HG02642 (cell line): Measurements from ENCODE around the gene FAF1.

Experiments
- ATAC-seq: cut with Tn5 transposase; IDR thresholded peaks from one replicate; pipeline ENCODE4 v1.9.1; 2021; ENCODE audit warnings: mild to moderate bottlenecking; ENCODE audit not compliant: unreplicated experiment, poor library complexity

FAF1 gene

DNA sequence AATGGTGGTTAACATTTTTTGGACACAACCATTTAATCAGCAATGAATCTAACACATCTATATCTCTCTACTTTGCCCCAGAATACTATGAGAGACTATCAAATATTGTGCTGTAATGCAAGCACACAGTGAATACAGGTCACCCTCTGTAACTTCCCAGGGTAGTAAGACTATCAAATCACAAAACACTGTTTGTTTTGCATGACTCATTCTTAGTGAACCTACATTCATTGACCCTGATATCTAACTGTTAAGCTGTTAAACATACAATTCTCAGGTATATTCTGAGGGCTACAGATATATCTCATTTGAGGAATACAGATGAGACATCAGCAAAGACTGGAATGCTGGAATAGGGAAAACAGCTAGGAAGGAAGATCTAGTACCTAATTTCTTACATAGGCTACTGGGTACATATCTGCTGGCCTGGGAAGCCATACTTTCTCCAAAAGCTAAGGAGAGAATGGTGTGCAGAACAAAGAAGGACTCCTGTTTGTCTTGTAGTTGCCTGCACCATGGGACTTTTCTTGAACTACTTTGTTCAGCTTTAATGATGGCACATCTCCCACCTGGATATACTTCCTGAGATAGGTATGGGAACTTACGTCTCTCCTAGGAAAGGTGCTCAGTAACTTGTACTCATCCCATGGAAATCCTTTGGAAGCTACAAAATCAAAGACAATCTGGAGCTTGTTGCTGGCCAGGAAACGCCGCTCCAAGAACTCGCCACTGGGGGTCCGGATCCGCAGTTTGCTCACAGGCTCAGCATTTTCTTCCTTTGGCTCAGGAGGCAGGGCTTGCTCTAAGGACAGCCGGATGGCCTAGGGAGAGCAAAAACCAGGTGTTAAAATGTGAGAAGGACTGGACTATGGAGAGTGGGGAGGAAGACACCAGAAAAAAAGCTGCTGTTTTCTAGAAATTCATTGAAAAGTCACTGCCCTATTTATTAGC, 484.9 kb downstream of the FAF1 start:
- no peak for ATAC-seq

DNA sequence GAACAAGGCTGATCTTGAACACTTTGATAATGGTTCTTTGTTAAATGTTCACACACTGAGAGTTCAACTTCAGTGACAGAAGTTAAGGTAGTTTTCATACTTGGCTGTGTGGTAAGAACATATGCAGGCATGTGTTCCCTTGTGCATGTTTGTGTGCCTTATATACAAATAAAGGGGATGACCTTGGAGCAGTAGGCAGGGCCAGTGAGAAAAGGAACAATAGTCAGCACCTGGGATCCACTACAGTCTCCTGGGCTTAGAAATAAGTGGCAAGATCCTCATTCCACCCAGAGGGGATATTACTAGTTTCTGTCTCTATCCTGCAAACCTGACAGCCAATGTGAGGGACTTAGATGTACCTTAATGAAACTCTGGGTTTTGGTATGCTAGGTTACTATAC, 486.6 kb downstream of the FAF1 start:
- no peak for ATAC-seq

DNA sequence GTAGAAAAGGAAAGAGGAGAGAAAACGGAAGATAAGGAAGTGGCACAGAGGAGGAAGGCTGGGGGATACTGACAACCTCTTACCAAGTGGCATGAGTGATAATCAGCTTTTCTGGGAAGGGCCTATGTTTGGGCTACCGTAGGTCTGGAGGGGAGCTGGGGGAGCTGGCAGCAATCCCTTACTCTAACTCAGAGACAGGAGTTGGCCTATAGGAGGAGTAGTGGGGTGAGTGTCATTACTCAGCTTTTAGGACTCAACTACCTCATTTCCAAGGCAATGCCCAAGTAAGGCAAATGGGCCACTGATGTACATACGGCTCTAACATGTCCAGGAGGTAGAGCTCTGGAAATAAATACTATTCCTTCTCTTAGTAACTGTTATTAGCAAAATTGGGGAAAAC, 488.1 kb downstream of the FAF1 start:
- no peak for ATAC-seq

- ATAC-seq, result no peak
Measured at GRCh38 chr1:50462964-50463363, 497.1 kb downstream of the FAF1 start.

- ATAC-seq, result no peak
Measured at GRCh38 chr1:50458507-50458906, 501.6 kb downstream of the FAF1 start.

- ATAC-seq, result no peak
Measured at GRCh38 chr1:50454911-50455310, 505.2 kb downstream of the FAF1 start.

DNA sequence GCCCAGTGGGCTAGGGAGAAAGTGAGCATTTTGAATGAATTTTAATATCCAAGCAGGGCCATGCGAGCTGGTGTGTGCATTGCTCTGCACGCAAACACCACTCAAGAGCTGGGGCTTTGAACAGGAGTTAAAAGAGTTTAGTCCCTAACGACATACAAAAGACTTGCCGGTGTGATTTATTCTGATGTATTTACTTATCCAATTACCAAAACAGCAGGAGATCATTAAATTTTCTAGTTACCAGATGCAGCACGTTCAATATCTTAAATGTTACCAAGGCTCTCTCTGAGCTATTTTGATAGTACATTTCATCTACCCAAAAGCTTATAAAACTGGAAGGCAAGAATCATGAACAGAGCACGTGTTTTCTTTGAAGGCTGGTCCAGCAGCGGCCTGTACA, 506.8 kb downstream of the FAF1 start:
- ATAC-seq, result no peak

- ATAC-seq, result no peak
Measured at GRCh38 chr1:50452700-50453099, 507.4 kb downstream of the FAF1 start.

DNA sequence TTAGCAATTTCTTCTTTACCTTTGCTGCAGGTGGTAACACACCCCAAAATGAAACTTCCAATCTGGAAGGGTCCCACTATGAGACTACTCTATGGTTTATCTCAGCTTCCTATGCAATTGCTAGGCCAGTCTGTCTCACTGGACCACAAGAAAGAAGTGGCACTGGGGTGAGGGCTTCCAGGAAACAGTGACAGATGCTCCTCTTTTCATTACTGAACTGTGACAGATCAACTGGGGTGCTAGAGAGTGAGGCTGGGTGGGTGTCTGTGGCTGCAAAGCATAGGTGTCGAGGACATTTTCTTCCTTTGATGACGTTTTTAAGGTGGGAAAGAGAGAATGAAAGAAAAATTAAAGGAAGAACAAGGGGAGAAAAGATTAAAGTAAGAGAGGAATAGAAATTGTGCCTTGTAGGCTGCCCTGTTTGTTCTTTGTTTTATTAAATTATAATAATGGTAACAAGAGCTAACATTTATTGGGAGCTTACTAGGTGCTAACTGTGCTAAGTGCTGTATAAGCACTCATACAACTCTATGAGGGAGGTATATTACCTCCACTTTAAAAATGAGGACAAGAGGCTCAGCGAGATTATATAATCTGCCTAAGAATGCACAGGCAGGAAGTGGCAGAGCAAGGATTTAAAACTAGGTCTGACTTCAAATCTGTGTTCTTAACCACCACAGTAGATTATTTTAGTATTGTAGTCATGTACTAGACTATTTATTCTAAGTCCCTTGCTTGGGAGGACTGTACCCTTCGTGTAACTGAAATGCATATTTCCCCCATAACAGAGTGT, 509.0 kb downstream of the FAF1 start:
- no peak for ATAC-seq

- no peak for ATAC-seq
Measured at GRCh38 chr1:50447961-50448360, 512.1 kb downstream of the FAF1 start.

GRCh38 chr1:50441183-50441582, 518.9 kb downstream of the FAF1 start:
- ATAC-seq, result no peak

DNA sequence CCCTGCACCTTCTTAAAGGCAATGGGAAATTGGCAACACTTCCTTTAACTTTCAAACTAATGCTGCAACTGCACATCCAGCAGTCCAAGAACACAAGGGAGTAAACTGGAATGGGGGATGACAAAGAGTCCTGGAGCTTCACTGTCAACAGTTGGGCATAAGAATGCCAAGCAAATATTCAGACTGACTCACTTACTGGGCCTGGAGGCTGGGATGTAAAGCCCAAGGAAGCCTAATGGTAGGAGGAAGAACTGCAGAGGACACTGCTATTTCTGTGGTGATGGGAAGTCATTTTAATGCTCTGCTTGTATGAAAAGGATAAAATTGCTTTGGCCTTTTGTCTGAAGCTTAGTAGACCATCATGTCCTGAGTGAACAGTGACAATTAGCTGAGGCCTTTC, 521.1 kb downstream of the FAF1 start:
- no peak for ATAC-seq

DNA sequence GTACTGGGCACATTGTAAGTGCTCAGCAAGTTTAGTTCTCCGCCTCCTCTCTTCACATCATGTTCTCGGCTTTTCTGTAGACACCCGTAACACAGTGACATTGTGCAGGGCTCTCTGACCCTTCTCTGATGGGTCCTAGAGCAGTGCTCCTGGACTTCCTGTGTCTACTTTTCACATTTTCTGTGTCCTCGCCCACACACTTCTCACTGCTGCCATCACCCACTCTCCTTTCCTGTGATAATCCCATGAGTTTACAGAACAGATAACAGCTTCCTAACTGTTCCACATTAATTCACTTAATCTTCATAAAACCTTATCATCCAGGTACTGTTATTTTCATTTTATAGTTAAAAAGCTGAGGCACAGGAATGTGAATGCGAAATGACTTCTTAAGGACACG, 523.6 kb downstream of the FAF1 start:
- ATAC-seq, result no peak

DNA sequence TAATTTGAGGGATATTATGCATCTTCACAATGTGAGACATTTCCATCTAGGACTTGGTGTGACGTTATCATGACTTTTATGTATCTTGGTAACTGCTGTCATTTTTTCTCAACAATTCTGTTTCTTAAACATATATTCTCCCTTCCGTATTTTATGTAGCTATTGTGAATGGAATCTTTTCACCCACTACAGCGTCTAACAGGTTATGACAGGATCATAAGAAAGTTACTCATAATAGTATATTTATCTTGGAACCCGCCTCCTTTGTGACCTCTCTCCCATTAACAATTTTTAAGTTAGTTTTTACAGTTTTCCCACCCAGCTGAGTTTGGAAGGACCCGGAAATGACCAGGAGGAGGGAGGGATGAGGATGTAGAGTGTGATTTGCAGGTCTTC, 530.1 kb downstream of the FAF1 start:
- ATAC-seq, result no peak

GRCh38 chr1:50427818-50428779, 532.0 kb downstream of the FAF1 start:
- no peak for ATAC-seq

DNA sequence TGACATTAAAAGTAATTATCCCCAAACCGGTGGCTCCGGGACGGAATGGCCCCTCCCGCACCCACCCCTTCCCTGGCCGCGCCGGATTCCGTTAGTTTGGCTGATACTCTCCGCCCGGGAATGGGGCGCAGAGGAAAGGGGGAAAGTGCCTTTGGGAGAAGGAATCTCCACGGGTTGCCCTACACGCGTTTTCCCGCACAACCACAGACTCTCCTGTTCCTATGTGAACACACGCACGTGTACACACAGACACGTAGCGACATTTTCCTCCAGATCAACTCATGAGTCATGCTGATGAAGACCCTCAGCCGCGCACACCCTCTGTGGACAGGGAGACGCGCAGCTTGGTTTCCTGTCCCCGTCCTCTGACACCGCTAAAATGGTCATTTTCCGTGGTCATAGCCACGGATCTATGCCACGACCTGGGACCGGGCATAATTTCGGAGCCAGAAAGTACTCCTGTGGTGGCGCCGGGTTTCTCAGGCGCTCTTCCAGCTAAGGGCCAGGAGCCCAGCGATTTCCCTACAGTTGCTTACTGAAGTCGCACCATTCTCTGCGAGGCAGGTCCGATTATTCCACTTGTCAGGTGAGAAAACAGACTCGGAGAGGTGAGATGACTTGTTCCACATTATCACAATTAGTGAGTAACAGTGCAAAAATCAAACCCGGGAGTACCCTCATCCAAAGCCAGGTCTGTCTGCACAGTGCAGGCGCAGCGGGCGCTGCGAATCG, 532.8 kb downstream of the FAF1 start:
- ATAC-seq, result no peak

DNA sequence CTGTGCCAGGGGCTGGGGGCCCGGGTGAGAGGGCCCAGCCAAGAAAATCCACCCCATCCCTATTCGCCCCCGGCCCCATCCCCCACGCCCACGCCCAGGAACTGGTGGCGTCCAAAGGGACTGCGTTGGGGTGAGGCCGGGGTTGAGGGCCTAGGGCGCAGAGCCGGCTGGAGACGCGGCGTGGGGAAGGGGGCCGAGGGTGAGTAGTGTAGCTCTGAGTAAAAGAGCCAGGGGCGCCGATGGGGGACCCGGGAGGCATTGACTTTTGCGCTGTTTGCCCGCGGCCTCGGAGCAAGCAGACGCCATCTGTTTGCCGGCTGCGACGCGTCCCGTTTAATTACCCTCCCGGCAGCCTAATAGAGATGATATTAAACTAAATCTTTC, 533.4 kb downstream of the FAF1 start:
- no peak for ATAC-seq

DNA sequence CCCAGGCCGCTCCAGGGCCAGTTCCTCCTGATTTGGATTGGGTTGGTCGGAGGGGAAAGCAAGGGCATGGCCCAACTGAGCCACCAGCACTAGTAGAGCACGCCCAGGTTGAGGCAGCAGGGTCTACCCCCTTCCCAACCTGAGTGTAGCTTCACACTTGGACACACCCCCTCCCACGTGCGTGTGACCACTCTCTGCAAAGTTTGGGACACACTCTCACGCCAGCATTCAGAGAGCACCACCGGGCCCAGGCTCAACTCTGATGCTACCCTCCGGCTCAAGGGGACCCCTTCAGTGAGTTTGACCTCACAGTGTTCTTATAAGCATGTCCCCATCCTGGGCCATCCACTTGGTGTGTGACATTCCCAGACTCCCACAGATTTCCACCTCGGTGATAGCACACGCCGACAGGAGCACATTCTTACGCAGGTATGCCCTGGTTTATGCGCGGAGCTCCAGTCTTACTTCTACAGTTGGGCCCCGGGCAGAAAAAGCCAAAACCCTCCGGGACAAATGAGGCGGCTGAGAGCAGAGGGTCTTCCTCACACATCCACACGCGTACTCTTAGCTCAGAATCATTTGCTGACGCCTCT, 533.9 kb downstream of the FAF1 start:
- no peak for ATAC-seq

DNA sequence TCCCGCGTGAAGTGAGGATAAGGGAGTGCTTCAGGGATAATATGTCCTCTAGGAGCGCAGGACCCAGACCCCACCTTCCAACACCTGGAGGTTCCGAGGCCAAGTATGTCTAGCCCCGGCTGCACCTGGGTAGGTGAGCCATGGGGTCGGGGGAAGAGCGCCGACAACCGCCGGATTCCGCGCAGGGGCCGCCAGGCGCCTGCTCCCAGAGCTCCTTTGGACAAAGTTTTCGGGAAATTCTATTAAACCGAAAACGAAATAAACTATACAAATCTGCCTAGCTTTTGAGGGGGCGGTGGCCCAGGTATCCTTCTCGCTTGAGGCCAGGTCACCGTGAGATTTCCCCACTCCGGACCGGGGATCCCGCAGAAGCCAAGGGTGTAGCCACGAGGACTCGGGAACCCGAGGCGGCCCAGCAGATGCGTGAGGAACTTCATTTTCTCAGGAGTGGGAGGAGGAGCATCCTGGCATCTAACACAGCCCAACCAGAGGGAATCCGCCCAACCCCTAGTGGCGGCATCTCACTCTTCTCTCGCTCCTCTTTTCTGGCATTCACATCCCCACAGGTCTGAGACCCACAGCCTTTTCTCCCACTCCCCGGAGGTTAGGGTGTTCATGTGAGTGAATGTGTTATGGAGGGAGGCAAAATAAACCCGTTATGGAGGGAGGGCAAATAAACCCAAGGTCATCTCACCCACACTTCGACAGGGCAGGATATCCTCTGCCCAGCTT, 534.5 kb downstream of the FAF1 start:
- no peak for ATAC-seq
